ENCODE results near the gene CDKN2B-AS1.

GRCh38 chr9:22100626-22101025, 106.0 kb downstream of the CDKN2B-AS1 start:
- TF ChIP-seq POLR2A (IDR thresholded peaks at IDR 0.05; ENCODE audit: low read depth, low read length) (no peak), POLR2AphosphoS5 (IDR thresholded peaks at IDR 0.05; ENCODE audit: low read depth, low read length) (no peak), SPI1 (IDR thresholded peaks at IDR 0.05; ENCODE audit: low read depth, low read length) (no peak), TAF1 (IDR thresholded peaks at IDR 0.05; ENCODE audit: low read depth, low read length) (no peak), POU2F2 (IDR thresholded peaks at IDR 0.05; ENCODE audit: low read depth, low read length) (no peak)

All from GM12891 (cell line).